Astrocyte of the spinal cord (primary cell): Measurements from ENCODE around the gene PCDH15.

ENCODE experiments used
- DNase-seq: peaks from one replicate; pipeline ENCODE4 v3.0.0; 2011; ENCODE audit warnings: low read depth, low spot score
- H3K4me3 ChIP-seq: 2 replicates; pipeline ENCODE4 v1.5.1; 2011; ENCODE audit warnings: low read depth, mild to moderate bottlenecking, low read length, moderate library complexity
- CTCF ChIP-seq: IDR thresholded peaks from 2 replicates; pipeline ENCODE4 v1.5.1; 2012; ENCODE audit warnings: low read depth, mild to moderate bottlenecking, low read length, inconsistent platforms
- in situ Hi-C: cut with HindIII; loops from 2 replicates; pipeline ENCODE4 v1.10.0; 2017; ENCODE audit warnings: low sequenced_read_pairs

PCDH15 gene

GRCh38 chr10:54137396-54137795 is 663.6 kb downstream of the PCDH15 start:
- in situ Hi-C loops, result no loop called here
- no peak overlapping the region for H3K4me3 ChIP-seq
- DNase-seq, result no peak
- no peak for TF ChIP-seq CTCF

- peak; percentile 3 for TF ChIP-seq CTCF
- in situ Hi-C loops, result no loop called here
- no peak for DNase-seq
- no peak overlapping the region for H3K4me3 ChIP-seq
Observed at GRCh38 chr10:54133203-54133602, 667.8 kb downstream of the PCDH15 start.

DNA sequence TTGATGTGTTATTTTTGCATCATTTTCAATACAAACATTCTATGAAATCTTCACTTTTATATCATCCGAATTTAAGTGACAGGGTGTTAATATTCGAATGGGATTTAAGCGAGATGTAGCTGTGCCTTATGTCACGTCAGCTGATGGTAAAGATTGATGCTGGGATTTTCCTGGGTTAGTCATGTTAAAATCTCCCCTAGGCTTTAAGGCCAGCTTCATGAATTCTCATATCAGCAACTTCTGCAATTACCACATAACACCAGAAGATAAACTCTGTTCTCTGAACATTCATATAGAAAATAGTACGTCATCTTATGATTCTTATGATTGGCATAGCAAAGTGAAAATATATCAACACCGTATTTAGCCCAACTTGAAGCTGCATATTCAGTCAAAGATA is 669.2 kb downstream of the PCDH15 start:
- in situ Hi-C loops, result no loop called here
- DNase-seq, result no peak
- no peak overlapping the region for H3K4me3 ChIP-seq
- no peak for TF ChIP-seq CTCF

DNA sequence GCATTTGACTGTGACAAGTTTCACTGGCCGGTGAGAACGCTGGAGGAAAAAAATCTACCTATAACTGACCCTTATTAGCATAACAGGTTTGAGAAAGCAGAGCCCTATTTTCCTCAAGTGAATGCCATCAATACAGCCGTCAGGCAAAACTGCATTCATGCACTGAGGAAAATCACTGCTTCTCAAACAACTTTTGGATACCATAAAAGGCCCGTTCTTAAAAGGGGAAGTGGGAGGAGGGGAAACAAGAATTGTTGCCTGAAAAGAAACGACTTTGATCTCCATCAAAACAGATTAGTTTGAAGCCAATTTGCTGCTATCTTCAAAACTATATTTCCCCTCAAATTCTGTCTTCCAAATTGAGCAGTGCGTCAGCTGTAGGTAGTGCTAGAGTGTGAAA is 670.6 kb downstream of the PCDH15 start:
- no peak for DNase-seq
- in situ Hi-C loops, result no loop called here
- no peak for TF ChIP-seq CTCF
- H3K4me3 ChIP-seq, result no peak overlapping the region

DNA sequence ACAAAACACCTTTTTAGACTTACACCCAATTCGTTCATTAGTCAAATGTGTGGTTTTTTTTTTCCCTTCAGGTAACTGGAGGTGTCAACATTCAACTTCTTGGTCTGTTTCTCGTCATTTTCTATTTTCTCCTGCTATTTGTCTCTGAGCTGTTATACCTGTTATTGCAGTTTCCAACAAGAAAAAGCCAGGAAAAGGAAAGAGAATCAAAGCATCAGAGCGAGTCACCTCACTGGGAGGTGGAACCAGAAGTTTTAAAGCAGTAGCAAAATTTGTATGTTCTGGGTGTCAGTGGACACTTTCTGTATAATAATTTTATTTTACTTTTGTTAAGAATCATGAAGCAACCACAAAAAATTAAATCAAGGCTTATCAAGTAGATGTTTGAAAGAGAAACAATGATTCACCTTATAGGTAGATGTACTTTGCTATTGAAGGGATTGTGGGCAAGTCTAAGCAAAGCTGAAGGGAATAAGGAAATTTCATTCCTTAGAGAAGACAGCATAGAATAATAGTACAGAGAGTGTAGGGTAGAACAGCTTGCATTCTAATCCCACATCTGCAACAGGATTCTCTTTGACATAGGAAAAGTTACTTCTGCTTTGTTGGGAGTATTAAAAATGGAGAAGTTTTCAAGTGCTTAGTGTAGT is 675.8 kb downstream of the PCDH15 start:
- no peak overlapping the region for H3K4me3 ChIP-seq
- no peak for DNase-seq
- no peak for TF ChIP-seq CTCF
- in situ Hi-C loops, result no loop called here

DNA sequence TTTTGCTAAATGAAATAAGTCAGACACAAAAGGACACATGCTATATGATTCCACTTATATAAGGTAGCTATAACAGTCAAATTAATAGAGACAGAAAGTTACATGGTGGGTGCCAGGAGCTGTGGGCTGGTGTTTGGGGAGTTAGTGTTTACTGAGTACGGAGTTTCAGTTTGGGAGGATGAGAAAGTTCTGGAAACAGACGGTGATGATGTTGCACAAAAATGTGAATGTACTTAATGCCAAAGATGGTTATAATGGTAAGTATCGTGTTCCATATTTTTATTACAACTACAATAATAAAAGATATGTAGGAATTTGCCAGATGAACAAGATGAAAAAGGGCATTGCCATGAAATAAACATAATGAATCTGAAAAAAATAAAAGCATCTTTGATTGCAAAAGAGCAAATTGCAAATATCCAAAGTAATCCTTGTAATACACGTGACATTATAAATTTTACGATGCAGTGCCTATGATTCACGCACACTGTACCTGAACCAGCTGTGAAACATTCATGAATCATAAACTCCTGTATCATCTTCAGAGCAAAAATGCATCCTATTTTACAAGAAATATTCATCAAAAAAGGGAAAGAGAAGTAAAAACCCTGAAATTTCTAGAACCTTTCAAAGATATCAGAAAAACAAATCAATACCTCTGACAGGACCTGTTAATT is 676.7 kb downstream of the PCDH15 start:
- TF ChIP-seq CTCF, result no peak
- in situ Hi-C loops, result no loop called here
- H3K4me3 ChIP-seq, result no peak overlapping the region
- no peak for DNase-seq
